Activated gamma-delta T cell treated with Interleukin-2 at 50 U/mL for 16 hours (primary cell): Measurements from ENCODE around the gene SZRD1.

Source experiments
- DNase-seq: peaks from one replicate; pipeline ENCODE4 v3.0.0-alpha.2; 2020

The SZRD1 gene

DNA sequence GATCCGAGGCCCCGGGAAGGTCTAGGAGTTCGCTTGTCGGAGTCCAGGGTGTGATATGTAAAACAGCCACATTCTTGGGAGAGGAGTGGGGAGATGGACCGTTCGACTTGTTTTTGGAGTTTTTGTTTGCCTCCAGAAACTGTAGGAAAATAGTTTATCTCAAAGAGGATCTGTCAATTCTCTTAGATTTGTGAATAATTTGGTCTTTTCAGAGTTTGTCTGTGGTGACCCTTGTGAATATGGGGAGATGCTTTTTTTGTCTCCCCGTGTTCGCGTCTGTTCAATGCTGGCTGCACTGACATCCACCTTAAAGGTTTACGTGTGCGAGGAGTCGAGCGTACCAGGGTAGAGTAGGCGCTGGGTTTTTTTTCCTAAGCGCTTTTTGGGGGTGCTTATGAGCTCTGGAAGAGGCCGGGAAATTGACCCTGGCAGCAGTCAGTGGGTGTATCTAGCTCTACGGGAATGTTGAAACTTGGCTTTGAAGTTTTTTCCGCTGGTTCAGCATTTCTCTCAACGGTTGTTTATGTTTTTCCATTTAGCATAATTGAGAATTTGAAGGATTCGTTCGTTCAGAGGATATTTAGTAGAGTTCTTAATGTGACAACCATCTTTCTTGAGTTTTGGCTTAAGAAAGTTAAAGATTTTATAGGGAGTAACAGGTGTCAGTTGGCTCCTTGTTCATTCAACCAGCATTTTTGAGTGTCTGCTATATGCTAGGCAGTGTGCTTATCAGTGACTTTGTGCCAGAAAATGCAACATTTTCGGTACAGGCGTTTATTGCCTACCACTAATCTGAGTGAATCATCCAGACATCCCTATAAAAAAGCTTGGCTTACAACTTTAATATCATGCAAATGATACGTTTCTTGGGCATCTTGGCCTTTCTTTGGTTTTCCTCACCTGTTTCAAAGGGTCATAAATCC lies 1.2 kb downstream of the SZRD1 start:
- DNase-seq, result no peak

DNA sequence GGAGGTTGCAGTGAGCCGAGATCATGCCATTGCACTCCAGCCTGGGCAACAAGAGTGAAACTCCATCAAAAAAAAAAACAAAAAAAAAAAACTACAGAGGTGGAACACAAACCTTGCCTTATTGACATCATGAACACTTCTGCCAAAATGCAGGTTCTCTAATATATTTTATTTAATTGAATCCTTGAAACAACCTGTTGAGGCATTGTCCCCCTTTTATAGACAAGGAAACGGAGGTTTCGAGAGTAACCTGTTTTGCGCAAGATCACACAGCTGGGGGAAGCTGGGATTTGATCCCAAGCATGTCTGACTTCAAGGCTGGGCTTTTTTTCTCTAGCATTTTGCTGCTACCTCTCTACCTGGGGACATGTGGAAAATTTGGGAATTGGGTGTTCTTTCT lies 2.8 kb downstream of the SZRD1 start:
- DNase-seq, result no peak

DNA sequence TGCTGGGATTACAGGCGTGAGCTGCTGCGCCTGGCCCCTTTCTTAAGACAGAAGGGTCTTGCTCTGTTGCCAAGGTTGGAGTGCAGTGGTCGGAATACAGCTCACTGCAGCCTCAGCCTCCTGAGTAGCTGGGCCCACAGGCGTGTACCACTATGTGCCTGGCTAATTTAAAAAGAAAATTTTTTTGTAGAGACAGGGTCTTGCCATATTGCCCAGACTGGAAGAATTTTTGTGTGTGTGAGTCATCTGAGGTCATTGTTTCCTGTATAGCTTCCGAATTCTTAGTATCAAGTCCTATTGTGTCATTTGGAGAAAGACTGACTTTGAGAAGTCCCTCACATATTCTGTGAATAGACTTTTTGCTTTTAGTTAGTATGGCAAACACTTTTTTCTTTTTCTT lies 4.7 kb downstream of the SZRD1 start:
- no peak for DNase-seq

DNA sequence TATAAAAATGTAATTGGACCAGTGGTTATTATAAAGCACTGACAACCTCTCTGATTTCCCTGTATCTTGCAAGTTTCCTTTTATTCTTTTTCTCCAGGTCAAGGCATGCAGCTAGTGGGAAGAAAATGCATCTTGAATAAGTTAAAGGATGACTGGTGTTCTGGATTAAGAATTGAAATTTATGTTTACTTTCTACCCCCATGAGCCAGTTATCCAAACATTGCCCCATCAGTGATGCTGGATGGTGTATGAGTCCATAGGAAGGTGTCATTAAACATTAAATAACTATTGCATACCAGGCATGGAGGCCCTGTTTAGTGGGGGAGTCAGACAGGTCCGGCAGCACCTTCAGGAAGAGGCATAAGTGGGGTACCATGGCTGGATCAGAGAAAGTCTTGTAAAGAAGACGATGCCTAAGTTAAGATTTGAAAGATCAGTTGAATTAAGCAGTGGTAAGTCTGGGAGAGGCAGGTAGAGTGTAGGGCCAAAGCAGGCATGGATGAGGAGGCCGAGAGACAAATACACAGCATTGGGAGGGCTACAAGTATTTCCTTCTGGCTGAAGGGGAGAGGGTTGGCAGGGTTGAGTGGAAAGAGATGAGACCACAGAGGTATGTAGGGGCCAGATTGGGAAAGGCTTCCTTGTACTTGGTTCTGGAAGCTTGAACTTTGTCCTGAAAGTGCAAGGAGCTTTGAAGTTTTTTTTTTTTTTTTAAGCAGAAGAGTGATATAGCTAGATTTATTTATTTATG lies 5.7 kb downstream of the SZRD1 start:
- no peak for DNase-seq

DNA sequence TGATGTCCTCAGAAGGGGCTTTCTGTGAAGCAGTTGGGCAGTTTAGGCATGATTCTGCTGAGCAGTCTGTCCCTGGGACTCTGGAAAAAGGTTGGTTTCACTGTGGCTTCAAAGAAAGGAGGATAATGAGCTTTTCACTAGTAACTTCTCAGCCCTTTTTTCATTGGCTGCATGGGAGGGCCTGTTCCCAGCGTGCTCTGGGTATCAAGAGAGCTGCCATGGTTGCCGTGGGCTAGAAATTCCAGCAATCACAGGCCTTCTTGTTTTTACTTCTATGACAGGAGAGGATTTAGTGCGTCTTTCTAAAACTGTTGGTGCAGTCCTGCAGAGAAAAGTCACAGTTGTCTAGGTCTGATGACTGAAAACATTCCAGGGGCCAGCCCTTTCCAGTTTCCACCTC lies 7.2 kb downstream of the SZRD1 start:
- no peak for DNase-seq

DNA sequence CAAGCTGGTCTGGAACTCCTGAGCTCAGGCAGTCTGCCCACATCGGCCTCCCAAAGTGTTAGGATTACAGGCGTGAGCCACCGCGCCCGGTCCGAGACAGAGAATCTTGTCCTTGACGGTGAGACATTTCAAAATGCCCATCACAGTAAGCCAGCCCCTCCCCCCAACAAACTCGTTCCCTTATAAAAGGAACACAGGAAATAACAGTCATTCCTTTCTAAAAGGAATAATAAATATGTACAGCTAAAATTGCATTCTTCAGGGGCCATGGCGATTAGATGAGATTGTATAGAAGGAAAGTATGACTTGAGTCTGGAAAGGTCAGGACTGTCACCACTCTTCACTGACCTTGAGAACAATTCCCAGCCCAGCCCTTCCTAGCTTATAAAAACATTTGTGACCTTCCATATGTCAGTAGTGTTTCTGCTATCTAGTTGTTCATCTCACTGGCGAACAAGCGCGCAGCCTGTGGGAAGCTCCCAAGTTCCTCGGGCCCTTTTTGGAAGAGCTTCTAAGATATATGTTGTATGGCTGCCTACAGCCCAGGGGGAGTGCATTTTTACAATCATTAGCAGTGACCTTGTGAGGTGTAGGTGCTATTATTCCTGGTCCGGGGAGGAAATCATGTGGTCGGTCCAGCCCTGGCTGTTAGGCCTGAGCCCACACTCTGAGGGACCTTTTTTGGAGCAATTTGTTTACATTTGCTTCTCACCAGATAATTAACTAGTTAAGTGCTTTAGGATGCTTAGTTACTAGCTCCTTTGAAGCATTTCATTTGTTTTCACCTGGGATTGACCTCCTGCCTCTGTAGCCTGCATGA lies 8.7 kb downstream of the SZRD1 start:
- DNase-seq, result no peak

DNA sequence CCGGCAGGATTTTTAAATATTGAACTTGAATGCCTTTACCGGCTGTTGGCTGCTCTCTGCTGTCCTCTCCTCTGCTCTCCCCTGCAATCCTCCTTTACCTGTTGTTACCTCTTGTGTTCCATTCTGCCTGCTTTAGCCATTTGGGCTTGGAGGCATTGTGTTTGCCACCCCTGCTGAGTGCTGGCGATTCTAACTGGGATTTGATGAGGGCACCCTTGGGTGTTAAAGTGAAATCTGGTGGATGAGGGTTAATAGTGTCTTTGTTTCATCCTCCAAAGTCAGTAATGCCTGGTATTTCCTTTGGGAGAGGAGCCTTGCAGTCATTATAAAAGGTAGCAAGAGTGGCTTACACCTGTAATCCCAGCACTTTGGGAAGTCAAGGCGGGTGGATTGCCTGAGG lies 9.9 kb downstream of the SZRD1 start:
- no peak for DNase-seq

DNA sequence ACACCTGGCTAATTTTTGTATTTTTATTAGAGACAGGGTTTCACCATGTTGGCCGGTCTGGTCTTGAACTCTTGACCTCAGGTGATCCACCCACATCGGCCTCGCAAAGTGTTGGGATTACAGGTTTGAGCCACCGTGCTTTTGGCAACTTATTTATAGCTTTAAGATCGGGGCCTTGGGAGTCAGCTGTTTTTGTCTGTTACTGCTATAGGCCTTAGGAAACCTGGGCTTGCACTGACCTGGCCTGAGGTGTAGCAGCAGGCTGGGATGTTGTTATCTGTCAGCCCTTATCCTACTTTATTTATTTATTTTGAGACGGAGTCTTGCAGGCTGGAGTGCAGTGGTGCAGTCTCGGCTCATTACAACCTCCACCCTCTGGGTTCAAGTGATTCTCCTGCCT lies 11.4 kb downstream of the SZRD1 start:
- DNase-seq, result no peak

DNA sequence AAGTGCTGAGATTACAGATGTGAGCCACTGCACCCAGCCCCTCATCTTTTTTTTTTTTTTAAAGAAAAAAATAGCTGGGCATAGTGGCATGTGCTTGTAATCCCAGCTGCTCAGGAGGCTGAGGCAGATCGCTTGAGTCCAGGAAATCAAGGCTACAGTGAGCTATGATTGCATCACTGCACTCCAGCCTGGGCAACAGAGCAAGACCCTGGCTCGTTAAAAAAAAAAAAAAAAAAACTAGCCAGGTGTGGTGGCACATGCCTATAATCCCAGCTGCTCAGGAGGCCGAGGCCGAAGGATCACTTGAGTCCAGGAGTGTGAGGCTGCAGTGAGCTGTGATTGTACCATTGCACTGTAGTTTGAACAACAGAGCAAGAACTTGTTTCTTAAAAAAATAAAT lies 13.8 kb downstream of the SZRD1 start:
- no peak for DNase-seq

DNA sequence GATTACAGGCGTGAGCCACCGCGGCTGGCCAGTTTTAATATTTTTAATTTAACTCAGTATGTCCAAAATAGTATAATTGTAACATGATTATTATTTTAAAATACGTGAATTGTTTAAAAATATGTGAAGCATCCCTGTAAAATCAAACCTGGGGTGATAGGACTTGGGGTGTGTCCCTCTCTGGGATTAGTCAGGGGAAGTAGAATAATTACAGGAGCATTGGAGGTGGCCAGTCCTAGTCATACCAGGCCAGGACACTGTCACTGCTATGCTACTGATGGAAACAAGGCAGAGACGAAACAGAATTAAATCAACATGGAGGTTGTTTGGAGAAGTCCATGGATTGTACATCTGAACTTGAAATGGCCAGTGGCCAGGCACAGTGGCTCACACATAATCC lies 16.8 kb downstream of the SZRD1 start:
- DNase-seq, result no peak

DNA sequence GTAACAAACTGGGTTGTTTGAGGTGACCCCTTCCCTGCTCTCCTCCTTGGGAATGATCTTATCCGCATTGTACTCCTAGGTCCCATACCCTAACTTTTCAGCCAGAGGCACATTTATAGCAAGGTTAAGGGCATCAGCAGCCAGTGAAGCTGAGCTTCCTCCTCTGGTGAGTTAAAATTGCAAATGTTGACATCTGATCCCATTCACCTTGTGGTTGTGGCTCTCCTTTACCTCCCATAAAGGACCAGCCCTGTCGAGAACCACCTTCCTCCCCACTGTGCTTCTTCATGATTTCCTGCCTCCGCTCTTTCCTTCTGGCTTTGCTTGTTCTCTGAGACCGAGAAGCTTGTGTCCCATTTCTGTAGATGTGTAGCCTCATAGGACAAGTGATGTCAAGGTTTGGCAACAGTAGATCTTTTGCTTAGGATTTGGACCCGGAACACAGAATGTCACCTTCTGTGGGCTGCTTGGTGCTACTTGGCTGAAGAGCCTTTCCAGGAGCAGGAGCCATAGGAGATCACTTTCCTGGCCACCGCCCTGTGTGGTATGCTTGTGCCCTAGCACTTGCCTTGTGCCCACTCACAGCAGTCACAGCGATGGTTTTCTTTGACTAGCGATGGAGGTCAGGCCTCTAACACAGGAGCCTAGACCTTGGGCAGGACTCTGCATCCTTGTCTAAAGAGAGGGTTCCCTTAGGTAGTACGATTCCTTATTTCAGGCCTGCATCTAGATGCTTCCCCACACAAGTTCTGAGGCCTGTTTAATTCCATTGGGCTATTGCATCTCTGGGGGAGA lies 18.8 kb downstream of the SZRD1 start:
- no peak for DNase-seq

DNA sequence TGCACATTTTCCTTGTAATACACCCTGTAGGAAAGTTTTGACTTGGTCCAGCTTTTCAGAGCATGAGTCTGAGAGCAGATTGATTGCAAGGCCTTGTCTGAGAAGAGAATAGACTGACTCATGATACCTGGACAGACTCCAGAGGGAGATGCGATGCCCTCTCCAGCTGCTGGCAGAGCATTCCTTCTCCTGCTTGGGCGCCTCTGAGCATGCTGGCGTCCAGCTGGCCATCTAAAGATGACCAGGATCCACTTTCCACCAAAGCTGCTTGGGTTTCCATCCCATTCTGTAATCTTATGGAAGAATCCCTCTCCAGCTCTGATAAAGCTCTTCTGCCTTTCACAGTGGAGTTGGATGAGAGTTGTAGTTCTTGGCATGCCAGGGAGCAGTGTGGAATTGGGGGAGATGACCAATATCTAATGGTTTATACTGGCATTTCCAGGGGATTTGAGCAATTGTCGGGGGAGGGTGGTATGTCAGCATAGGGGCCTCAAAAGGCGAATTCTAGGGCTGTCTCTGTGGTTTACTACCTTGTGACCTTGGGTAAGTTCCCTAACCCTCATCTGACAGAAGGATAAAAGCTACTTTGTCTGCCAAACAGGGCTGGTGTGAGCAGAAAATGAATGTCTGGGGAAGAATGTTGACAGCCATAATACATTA lies 19.5 kb downstream of the SZRD1 start:
- no peak for DNase-seq

DNA sequence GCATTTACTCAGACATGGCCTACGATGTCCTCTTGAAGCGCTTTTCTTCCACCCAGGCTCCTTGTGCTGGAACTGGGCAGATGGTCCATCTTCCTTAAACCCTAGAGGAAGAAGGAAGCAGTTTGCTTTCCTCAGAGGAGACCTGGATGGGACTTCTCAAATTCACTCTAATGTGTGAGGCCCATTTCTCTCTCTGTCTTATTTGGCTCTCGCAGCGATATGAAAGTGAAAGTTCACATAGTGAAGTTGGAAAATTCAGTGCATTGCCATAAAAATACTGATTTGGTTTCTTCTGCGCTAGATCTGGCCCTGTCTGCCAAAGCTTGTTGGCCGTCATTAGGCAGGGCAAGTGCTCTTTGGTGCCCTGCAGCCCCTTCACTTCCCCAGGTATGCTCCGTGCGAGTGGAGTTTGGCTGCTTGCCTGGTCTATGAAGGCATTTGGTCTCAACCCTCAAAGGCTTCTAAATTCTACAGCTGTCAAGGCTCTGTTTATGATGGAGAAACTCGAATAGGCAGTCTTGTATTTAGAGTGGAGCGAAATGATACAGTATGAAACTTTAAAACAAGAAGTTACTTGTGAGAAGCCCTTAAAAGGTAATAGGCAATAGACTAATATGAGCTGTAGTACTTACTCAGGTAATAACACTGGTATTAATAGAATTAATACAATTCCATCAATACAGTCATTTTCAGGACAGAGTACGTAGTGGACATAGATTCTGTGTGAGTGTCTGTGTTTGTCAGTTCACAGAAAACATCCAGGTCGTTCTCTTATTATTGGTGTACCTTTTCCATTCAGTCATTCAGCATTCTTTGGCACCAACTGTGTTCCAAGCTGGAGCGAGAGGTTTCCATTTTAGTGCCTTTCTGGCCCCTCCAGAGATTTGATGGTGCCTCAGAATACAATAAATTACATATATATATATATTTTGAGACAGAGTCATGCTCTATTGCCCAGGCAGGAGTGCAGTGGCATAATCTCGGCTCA lies 20.5 kb downstream of the SZRD1 start:
- no peak for DNase-seq

DNA sequence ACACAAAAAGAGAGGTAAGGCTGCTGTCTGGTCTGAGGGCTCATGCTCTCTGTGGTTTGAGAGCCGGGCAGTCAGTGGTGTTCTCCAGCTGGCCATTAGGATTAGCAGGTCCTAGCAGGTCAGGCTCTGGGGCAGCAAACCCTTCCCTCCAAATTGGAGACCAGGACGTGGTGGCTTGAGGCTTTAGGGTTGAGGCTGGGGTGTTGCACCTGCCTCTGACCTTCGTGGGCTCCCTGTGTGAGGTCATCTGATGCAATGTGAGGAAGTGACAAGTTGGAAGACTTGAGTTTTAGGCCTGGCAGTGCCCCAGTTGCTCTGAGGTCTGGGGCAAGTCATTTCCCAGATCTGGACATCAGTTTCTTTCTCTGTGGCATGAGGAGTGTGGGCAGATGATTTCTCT lies 24.4 kb downstream of the SZRD1 start:
- no peak for DNase-seq

DNA sequence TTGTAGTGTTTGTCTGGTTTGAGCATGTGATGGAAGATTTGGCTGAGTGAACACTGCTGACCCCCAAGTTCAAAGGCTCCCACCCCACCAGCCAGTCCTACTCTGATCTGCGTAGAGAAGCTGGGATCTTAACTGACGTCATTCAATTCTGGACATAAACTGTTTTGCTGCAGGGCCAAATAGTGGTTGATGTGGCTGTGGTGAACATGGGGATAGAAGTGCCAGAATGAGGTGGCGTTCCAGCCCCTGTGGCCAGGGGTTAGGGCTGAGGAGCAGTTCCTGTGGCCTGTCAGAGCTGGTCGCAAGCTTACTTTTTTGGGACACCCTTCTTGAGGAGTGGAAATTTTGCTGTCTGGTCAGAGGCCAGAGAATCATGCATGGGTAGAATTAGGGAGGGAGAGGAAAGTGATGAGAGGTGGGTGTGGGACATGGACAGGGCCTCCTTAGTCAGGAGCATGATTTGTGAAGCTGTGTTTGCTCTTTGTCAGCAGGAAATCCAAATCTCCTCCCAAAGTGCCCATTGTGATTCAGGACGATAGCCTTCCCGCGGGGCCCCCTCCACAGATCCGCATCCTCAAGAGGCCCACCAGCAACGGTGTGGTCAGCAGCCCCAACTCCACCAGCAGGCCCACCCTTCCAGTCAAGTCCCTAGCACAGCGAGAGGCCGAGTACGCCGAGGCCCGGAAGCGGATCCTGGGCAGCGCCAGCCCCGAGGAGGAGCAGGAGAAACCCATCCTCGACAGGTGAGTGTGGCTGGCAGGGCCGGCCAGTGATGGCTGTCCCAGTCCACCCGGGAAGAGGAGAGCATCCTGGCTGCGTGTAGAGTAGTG lies 25.9 kb downstream of the SZRD1 start:
- DNase-seq, result no peak

DNA sequence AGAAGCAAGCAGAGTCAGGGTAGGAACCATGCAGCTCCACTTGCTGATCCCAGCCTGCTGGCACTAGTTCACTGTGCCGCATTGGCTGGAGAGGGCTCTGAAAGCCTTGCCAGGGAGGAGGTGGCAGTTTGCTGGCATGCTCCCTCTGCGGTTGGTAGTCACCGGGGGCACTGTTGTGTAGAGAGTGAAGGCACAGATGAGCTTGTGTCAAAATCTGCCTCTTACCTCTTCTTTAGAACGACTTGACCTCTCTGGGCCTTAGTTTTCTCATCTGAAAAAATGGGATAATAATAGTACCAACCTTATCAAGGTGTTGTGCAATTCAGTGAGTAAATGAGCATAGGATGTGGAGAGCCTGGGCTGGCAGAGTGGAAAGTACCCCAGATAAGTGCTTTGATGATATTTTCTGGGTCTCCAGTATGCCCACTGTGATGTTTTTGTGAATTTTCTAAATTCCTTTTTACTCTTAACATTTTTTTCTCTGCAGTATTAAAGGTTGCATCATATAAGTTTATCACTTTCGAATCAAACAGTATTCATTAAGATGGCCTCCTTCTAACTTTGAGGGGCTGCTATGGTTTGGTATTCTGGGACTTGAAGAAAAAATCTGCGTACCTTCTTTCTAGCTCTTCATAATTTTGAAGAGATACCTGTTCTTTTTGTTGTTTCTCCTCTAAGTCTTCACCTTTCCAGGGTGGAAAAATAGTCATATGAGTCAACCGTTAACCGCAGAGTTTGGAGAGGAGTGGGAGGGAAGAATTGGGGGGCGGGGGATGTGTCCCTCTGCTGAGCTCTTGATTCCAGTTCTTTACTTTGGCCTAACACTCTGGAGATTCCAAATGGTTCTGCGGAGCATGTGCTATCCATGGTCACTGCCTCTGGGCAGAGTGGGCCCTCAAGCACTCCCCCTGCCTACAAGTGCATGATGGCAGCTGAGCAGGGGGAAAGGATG lies 26.8 kb downstream of the SZRD1 start:
- DNase-seq, result no peak

DNA sequence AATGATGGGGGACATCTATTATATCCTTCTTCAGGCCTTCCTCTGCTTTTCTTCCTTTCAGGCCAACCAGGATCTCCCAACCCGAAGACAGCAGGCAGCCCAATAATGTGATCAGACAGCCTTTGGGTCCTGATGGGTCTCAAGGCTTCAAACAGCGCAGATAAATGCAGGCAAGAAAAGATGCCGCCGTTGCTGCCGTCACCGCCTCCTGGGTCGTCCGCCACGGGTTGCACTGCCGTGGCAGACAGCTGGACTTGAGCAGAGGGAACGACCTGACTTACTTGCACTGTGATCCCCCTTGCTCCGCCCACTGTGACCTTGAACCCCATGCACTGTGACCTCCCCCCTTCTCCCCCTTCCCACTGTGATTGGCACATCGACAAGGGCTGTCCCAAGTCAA lies 27.9 kb downstream of the SZRD1 start:
- DNase-seq, result no peak

DNA sequence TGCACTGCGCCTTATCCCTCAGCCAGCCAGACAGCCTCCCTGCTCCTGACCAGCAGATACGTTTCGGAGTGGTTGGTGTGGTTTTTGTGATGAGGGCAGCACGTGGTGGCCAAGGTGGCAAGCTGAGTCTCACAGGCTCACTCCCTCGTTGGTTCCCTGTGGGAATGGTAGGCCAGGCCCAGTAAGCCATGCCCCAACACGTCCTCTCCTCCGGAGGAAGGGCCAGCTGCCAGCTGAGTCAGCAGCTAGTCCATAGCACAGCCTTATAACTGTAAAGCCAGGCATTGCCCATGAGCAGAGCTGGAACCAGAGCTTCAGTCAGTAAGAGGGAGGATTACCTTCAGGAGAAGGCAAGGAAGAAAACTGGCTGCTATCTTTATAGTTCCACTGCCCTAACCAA lies 29.5 kb downstream of the SZRD1 start:
- no peak for DNase-seq

DNA sequence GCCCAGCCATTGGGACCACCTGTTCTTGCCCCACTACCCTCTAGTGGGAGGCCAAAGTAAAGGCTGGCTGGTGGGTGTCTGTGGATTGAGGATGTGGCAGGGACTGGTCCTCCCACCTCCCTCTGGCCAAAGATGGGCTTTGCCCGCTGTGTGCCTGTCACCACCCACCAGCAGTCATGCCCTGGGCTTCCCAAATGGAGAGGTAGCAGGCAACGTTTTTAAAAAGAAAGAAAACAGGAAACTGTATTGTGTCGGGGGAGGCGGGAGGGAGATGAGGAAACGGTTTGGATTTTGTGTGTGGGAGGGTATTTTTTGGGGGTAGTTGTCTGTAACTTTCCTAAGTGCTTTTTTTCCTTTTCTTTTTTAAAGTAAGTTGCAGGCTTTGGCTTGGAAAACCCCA lies 30.1 kb downstream of the SZRD1 start:
- no peak for DNase-seq
